ENCODE data around the gene C1orf159. TPM values are rescaled to one million over a fixed set of nuclear protein-coding genes. Genes with fewer than 3 reads are reported as not detected.

Gene C1orf159
- total and polyA plus RNA-seq, 3 donors from 2014 or later: 40.7 to 68.3 (median 50.7) TPM

DNA sequence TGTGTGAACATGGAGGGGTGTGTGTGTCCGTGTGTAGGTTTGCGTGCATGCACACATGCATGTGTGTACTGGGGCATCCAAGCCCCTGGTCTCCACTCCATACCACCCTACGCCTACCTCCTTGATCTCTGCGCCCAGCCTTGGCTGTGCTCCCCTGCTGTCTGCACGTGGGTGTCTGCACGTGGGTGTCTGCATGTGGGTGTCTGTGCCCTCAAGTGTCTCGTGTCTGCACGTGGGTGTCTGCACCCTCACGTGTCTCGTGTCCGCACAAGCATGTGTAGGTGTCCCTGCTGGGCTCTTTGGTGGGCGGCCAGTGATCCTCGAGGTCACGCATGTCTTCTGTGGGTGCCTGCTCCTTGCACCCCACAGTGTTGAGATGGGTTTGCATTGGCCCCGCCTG lies 62.9 kb downstream of the C1orf159 start:
- Histone ChIP-seq H3K9me3 (no peaks in the 10 kb centered on the region), H3K36me3 (ENCODE audit: low read depth, missing control alignments) (no peaks in the 10 kb centered on the region), H3K27ac (no peak overlapping the region), H3K4me3 (no peak overlapping the region), H3K27me3 (no peaks in the 10 kb centered on the region), H3K4me1 (no peaks in the 10 kb centered on the region)
- WGBS, 2 donors: 85 to 93% methylated on average over 5 to 15 of the region's 15 CpGs
- no peak for DNase-seq
- TF ChIP-seq, protein P1, sequence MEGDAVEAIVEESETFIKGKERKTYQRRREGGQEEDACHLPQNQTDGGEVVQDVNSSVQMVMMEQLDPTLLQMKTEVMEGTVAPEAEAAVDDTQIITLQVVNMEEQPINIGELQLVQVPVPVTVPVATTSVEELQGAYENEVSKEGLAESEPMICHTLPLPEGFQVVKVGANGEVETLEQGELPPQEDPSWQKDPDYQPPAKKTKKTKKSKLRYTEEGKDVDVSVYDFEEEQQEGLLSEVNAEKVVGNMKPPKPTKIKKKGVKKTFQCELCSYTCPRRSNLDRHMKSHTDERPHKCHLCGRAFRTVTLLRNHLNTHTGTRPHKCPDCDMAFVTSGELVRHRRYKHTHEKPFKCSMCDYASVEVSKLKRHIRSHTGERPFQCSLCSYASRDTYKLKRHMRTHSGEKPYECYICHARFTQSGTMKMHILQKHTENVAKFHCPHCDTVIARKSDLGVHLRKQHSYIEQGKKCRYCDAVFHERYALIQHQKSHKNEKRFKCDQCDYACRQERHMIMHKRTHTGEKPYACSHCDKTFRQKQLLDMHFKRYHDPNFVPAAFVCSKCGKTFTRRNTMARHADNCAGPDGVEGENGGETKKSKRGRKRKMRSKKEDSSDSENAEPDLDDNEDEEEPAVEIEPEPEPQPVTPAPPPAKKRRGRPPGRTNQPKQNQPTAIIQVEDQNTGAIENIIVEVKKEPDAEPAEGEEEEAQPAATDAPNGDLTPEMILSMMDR (IDR thresholded peaks at IDR 0.05): no peak
- no peak for TF ChIP-seq POLR2A (IDR thresholded peaks at IDR 0.05)
- intact Hi-C loops (cut with DNase I; ENCODE audit: low total_unique reads): no loop called here

DNA sequence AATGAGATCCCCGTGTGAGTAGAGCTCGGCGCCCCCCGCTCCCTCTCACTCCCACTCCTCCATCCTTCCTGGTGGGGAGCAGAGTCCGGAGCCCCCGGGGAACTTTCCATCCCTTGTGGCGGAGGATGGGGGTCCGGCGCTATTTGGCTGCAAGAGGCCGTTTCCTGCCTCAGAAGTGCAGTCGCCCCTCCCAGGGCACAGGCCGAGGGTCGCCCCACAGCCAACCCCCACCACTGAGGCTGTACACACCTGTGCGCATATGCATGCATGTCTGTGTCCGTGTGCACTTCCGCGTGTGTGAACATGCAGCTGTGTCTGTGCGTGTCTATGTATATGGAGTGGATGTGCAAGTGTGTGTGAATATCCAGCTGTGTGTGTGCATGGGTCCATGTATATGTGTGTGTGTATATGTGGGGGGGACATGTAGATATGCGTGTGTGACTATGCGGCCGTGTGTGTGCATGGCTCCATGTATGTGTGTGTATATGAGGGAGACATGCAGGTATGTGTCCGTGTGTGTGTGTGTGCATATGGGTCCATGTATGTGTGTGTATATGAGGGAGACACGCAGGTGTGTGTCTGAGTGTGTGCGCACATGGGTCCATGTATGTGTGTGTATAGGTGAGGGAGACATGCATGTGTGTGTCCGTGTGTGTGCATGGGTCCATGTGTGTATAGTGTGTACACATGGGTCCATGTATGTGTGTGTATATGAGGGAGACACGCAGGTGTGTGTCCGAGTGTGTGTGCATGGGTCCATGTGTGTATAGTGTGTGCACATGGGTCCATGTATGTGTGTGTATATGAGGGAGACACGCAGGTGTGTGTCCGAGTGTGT lies 63.7 kb downstream of the C1orf159 start:
- H3K27ac ChIP-seq: no peak overlapping the region
- no peaks in the 10 kb centered on the region for H3K36me3 ChIP-seq (ENCODE audit: low read depth, missing control alignments)
- WGBS, 2 donors: 93 to 94% methylated on average over 29 of the region's 29 CpGs
- no peak for DNase-seq
- H3K4me1 ChIP-seq: no peaks in the 10 kb centered on the region
- no peaks in the 10 kb centered on the region for H3K9me3 ChIP-seq
- TF ChIP-seq, protein P1 (IDR thresholded peaks at IDR 0.05): no peak
- no peak for TF ChIP-seq POLR2A (IDR thresholded peaks at IDR 0.05)
- no peaks in the 10 kb centered on the region for H3K27me3 ChIP-seq
- H3K4me3 ChIP-seq: no peak overlapping the region
- intact Hi-C loops (cut with DNase I; ENCODE audit: low total_unique reads): no loop called here

DNA sequence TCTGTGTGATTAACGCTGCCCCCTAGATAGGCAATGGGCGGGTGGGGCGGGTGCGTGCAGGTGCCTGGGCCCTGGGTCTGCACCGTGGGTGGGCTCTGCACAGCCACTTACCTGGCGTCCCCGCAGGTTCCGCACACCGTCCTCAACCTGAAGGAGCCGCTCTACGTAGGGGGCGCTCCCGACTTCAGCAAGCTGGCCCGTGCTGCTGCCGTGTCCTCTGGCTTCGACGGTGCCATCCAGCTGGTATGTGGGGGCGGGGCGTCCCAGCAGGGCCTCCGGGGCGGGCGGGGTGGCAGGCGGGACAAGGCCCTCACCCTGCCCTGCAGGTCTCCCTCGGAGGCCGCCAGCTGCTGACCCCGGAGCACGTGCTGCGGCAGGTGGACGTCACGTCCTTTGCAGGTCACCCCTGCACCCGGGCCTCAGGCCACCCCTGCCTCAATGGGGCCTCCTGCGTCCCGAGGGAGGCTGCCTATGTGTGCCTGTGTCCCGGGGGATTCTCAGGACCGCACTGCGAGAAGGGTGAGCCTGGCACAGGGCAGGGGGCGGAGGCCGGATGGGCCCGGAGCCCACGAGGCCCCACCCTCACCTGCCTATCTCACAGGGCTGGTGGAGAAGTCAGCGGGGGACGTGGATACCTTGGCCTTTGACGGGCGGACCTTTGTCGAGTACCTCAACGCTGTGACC lies 64.6 kb downstream of the C1orf159 start:
- H3K27me3 ChIP-seq: no peaks in the 10 kb centered on the region
- intact Hi-C loops (cut with DNase I; ENCODE audit: low total_unique reads): no loop called here
- no peak overlapping the region for H3K4me3 ChIP-seq
- H3K27ac ChIP-seq: no peak overlapping the region
- TF ChIP-seq, protein P1 (IDR thresholded peaks at IDR 0.05): no peak
- H3K9me3 ChIP-seq: no peaks in the 10 kb centered on the region
- no peaks in the 10 kb centered on the region for H3K4me1 ChIP-seq
- 91 to 98% methylated on average over 10 to 46 of the region's 46 CpGs for WGBS, 2 donors
- no peaks in the 10 kb centered on the region for H3K36me3 ChIP-seq (ENCODE audit: low read depth, missing control alignments)
- DNase-seq: no peak

DNA sequence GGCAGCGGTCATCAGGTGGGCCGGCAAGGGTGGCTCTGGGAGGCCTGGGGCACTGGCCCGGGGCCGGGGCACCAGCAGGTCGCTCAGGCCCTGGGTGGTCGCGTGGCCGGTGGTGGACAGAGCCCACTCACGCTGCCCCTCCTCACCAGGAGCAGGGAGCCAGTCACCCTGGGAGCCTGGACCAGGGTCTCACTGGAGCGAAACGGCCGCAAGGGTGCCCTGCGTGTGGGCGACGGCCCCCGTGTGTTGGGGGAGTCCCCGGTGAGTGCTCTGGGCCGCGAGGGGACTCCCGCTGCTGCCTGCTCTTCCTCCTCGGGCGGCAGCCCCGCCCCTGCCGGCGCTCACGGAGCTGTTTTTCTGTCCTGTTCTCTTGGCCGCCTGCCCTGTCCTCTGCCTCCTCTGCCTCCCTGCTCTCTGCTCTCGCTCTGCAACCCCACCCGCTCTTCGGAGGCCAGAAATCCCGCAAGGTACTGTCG lies 65.3 kb downstream of the C1orf159 start:
- H3K36me3 ChIP-seq (ENCODE audit: low read depth, missing control alignments): no peaks in the 10 kb centered on the region
- no peak overlapping the region for H3K27ac ChIP-seq
- peak; percentile 82 for DNase-seq
- no peaks in the 10 kb centered on the region for H3K4me1 ChIP-seq
- H3K27me3 ChIP-seq: no peaks in the 10 kb centered on the region
- WGBS, 2 donors: 69 to 80% methylated on average over 13 to 29 of the region's 32 CpGs
- H3K4me3 ChIP-seq: no peak overlapping the region
- H3K9me3 ChIP-seq: no peaks in the 10 kb centered on the region
- no peak for TF ChIP-seq POLR2A (IDR thresholded peaks at IDR 0.05)
- TF ChIP-seq, protein P1 (IDR thresholded peaks at IDR 0.05): no peak
- intact Hi-C loops (cut with DNase I; ENCODE audit: low total_unique reads): no loop called here

Data from testis (tissue), 3 donors.